GM20431 (cell line): ENCODE measurements around the gene ELMO2.

ENCODE experiments used
- in situ Hi-C: fragments of 300-500 bp; cut with MseI, MboI; formaldehyde crosslinking; loops from one replicate; pipeline ENCODE4 v1.15.0; 2020; ENCODE audit warnings: low sequenced_read_pairs; ENCODE audit not compliant: unreplicated experiment

ELMO2 gene

GRCh38 chr20:46368902-46369268 is 37.5 kb downstream of the ELMO2 start:
- in situ Hi-C loops = no loop called here

DNA sequence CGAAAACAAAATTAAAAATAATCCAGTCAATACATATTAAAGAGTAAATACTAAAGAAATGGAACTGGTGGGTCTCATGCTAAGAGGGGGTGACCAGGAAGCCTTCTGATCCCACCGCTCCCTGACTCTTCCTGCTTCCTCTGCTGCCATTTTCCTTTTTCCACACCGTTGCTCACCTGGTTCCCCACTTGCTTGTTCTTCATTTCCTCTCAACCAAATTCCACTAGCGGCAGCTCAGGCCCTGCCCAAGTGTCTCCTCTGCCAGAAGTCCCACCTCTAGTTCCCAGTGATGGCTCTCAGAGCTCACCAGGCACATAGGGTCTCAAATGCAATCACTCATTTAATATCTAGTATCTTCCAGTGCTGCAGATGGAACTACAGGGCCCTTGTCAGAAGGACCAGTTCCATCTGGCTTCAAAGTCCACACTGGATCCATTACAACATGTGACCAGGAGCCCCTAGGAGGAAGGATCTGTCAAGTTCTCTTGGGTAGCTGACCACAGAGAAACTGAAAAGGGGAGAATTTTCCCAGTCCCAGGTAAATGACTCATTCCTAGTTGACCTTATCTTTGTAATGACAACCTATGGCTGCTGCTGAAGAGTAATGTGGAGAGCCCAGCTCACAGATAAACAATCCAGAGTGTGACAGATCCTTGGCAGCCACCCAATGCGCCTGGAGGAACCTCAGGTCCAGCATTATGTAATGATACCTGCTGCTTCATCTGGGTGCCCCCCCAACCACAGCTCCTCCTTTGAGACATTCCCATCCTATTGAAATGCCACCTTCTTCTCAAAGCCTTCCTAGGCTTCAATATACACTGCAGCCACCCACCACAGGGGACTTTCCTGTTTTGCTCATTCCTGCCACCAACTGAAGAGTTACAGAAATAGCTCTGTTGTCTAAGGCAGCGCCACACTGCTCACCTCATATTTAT is 38.2 kb downstream of the ELMO2 start:
- in situ Hi-C loops = no loop called here

DNA sequence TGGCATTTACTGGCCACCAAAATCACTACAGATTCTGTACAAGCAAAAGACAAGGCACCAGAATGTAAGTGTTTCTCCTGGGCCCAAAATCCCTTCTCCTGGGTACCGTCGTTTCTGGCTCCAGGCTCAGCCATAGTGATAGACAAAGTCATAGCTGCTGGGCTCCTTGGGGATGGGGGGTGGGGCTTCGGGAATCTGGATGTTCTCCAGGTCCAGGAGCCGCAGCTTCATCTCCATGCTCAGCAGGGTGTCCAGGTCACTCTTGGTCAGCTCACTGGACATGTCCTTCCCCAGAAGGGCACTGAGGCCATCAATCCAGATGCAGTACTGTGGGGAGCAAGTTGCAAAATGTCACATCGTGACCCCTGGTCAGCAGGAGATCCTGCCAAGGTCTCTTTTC is 39.2 kb downstream of the ELMO2 start:
- in situ Hi-C loops = no loop called here

GRCh38 chr20:46366826-46367225 is 39.6 kb downstream of the ELMO2 start:
- in situ Hi-C loops = no loop called here

GRCh38 chr20:46365487-46366220 is 40.8 kb downstream of the ELMO2 start:
- in situ Hi-C loops = no loop called here

DNA sequence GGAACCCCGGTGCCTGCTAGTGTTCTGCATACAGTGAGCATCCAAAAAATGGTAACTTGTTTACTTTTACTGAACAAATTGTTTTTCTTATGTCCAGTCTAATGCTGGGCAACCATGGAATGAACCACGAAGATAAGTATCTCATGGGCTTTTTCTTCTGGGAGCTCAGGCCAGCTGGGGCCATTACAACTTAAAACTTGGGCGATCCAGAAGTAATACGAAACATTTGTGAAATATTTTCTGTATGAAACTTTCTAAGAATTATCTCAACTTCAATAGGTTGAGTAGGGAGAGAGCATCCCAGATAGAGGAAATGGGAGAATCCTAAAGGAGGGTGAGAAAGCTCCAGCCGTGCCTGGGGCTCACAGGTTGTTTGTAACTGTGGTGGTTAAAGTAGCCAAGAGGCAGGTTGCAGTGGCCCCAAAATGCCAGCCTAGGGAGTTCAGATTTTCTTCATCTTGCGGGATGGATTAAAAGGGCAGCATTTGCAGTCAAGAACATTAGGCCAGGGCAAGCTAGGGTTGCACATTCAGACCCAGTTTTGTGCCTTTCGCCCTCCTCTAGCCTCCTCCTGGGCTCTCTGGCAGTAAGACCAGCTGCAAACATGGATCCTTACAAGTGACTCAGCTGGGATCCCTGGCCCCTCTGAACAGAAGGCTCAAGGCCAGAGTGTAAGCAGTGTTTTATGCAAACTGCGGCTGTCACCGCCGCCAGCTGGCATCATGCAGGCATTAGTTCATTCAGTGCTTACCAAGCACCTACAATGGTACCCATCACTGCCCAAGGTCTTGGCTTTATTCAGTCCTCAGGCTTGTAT is 41.5 kb downstream of the ELMO2 start:
- in situ Hi-C loops = no loop called here

DNA sequence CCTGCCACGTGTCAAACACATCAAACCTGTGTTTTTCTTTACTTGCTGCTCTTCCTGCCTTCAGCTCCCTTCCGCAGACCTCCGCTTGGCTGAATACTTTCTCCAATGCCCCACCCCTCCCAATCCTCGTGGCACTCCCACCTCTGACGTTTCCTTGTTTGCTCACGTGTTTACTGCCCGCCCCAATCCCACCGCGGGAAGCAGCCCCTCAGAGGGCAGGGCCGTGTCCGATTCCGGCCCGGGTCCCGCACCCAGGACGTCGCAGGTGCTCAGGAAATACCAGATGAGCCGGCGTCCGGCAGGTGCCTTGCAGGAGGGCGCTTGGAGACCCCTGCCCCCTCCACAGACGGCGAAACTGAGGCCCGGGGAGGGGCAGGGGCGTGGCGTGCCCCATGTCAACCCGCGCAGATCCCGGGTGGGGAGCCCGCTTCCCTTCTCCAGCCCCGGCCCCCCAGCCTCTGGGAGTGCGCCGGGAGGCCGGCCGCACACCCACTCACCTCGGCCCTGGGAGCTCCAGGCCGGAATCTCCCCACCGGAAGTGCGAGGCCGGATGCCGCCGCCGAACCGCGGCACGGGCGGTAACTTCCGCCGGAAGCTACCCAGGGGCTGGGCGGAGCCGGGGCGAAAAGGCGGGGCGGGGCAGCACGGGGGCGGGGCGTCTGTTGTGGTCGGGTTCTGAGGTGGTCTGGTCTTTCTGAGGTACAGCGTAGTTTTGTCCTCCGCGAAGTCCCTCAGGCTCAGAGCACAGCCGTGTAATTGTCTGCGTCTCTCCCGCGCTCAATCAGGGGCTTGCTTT is 42.3 kb downstream of the ELMO2 start:
- in situ Hi-C loops = no loop called here

GRCh38 chr20:46362921-46363867 is 43.2 kb downstream of the ELMO2 start:
- in situ Hi-C loops = no loop called here

GRCh38 chr20:46361811-46362210 is 44.6 kb downstream of the ELMO2 start:
- in situ Hi-C loops = no loop called here

DNA sequence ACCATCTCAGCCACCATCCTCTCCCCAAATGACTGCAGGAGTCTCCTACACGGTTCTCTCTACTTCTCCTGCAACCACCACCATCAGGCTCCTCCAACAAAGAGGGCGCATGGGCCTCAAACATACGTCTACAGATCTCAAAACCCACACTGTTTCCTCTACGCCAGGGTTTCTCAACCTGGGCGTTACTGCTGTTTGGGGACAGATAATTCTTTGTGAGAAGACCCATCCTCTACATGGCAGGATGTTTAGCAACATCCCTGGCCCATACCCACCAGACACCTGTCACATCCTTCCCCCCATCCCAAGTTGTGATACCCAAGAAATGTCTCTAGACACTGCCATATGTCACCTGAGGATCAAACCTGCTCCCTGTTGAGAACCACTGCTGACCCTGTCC is 45.0 kb downstream of the ELMO2 start:
- in situ Hi-C loops = no loop called here

DNA sequence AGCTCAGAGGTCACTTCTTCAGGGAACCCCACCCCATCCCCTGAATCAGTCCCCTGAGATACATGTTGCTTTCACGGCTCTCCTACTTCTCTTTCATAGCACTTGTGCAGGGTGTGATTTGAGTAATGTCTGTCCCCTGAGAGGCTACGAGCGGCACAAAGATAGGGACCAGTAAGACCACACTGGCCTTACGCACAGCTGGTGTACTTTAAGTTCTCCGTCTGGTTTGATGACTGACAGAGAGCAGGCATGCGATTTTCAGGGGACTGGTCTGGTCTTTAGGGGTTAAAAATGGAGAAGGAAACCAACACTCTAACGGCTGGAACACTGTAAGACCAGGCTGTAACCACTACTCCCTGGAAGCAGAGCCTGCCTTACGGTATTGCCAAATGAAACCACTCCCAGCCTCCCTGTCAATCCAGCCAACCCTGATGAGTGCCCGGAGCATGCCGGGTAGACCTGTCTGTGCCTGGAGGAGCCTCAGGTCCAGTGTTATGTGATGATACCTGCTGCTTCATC is 47.1 kb downstream of the ELMO2 start:
- in situ Hi-C loops = no loop called here

- in situ Hi-C loops = no loop called here
Observed at GRCh38 chr20:46358346-46359058, 47.9 kb downstream of the ELMO2 start.

DNA sequence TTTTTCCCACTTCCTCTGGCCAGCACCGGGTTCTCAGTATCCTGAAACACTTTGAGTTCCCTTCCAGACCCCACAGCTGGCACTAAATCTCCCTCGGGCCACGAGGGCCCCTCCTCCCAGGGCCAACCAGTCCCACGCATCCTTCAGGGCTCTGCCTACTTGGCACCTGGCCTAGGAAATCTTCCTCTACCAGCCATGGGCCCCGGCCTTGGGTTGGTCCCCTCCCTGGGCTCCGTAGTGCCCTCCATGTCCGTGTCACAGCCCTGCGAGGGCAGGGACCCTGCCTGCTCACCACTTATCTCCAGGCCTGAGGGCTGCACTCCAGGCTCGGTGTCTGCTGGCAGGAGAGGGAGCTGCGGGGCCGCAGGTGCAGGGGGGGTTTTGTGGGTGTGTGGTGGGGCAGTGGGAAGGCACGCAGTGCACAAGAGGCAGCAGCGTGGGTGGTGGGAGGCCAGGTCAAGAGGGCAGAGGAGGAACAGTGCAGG is 49.3 kb downstream of the ELMO2 start:
- in situ Hi-C loops = no loop called here

GRCh38 chr20:46356195-46357029 is 50.0 kb downstream of the ELMO2 start:
- in situ Hi-C loops = no loop called here

DNA sequence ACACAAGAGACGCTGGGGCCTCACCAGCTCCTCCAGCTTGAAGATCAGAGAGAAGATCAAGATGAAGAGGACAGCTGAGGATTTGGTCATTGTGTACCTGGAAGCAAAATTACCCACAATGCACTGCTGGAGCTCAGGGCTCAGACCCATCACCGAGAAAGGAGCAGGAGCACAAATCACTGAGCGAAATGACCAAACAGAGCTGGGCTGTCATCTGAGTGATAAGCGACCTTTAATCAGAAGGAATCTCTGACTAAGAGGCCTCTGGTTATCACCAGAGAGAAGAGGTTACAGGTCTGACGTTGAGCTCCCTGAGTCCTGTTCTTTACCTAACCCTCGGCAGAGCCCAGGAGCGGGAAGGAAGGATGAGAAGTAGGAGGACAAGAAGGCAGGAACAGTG is 50.6 kb downstream of the ELMO2 start:
- in situ Hi-C loops = no loop called here

DNA sequence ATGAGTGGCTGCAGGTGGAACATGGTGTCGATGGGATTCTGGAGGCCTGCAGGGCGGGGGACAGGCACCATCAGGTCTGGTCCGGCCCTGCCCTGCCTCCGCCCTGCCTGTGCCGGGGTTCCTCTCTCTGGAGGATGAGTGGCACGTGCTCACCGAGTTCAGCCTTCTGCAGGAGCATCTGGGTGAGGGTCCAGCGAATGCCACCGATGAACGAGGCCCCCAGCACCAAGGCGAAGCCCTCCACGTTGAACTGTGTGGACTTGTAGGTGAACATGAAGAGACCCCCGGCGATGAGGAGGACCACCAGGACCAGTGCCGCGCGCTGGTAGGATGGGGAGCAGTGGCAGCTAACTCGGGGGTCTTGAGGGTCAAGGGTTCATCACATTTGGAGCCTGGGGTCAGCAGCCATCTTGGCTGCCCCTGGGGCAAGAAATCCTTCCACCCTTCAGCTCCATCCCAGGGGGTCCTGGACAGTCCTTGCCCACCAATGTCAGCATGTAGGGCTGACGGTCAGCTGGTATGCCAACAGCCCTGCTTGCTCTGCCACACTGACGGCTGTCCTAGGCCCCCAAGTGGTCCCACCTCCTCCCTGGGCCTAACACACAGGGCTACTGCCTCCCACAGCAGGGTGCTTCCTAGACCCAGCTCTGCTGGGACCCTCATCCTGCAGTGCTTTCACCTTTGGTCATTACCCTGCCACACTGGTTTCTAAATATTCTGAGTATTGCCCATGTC is 51.3 kb downstream of the ELMO2 start:
- in situ Hi-C loops = no loop called here
